SU-DHL-6 (cell line): ENCODE results near the gene RTP2.
A peak's percentile ranks its signal among the peaks of the same experiment; 100 is the strongest.

Experiments
- H2AFZ ChIP-seq: fragments of 200-600 bp; sonication (generic); 2 replicates; pipeline ENCODE4 v1.6.1; 2014; ENCODE audit warnings: low read depth, mild to moderate bottlenecking, moderate library complexity, mixed read lengths, antibody characterized with exemption, low read length; ENCODE audit not compliant: severe bottlenecking
- H3F3A ChIP-seq: fragments of 200-600 bp; shearing (Covaris generic); 2 replicates; pipeline ENCODE4 v1.6.0; 2016; ENCODE audit warnings: antibody characterized with exemption, mild to moderate bottlenecking; ENCODE audit not compliant: insufficient read depth
- H3K27ac ChIP-seq: fragments of 200-600 bp; sonication (generic); 2 replicates; pipeline ENCODE4 v1.5.1; 2016; ENCODE audit warnings: low read depth, mild to moderate bottlenecking, low read length, moderate library complexity, mixed read lengths
- H3K27me3 ChIP-seq: fragments of 200-600 bp; sonication (generic), shearing (Covaris generic); 2 replicates; pipeline ENCODE4 v1.6.0; 2014; ENCODE audit warnings: mild to moderate bottlenecking, low read length
- H3K36me3 ChIP-seq: fragments of 200-600 bp; sonication (generic); 2 replicates; pipeline ENCODE4 v1.6.1; 2014; ENCODE audit warnings: mild to moderate bottlenecking, low read length, mixed read lengths
- H3K4me2 ChIP-seq: fragments of 300-600, 200-600 bp; shearing (Covaris generic), sonication (generic); 2 replicates; pipeline ENCODE4 v1.6.0; 2014; ENCODE audit warnings: low read length, low read depth, mild to moderate bottlenecking; ENCODE audit not compliant: poor library complexity, severe bottlenecking
- H3K4me3 ChIP-seq: fragments of 200-600 bp; sonication (generic); 2 replicates; pipeline ENCODE4 v1.5.1; 2014; ENCODE audit warnings: antibody characterized with exemption, low read length, mild to moderate bottlenecking, mixed read lengths; ENCODE audit not compliant: insufficient read depth, poor library complexity, severe bottlenecking
- H3K79me2 ChIP-seq: fragments of 200-600 bp; sonication (generic); 2 replicates; pipeline ENCODE4 v1.6.1; 2014; ENCODE audit warnings: mild to moderate bottlenecking, low read length, moderate library complexity; ENCODE audit not compliant: insufficient read depth
- H3K9ac ChIP-seq: fragments of 200-600 bp; sonication (generic); 2 replicates; pipeline ENCODE4 v1.7.0; 2014; ENCODE audit warnings: mild to moderate bottlenecking, low read length
- H3K9me2 ChIP-seq: fragments of 200-600 bp; sonication (generic); replicated peaks from 2 replicates; pipeline ENCODE4 v1.6.1; 2014; ENCODE audit warnings: low read length; ENCODE audit not compliant: insufficient read depth
- H3K9me3 ChIP-seq: fragments of 200-600 bp; sonication (generic); 2 replicates; pipeline ENCODE4 v1.6.1; 2014; ENCODE audit warnings: low read length, mixed read lengths; ENCODE audit not compliant: insufficient read depth
- H4K20me1 ChIP-seq: fragments of 200-600 bp; sonication (generic); 2 replicates; pipeline ENCODE4 v1.6.1; 2014; ENCODE audit warnings: low read depth, mild to moderate bottlenecking, antibody characterized with exemption, low read length, moderate library complexity, mixed read lengths
- EZH2phosphoT487 ChIP-seq: fragments of 200-600 bp; sonication (generic), shearing (Covaris generic); conservative IDR thresholded peaks from 2 replicates; pipeline ENCODE4 v1.6.1; 2018; ENCODE audit warnings: mild to moderate bottlenecking, antibody characterized with exemption, low read length, moderate library complexity, mixed read lengths
- TF ChIP-seq, protein P1 (sequence below): fragments of 200-600 bp; sonication (generic); IDR thresholded peaks from one replicate; pipeline ENCODE4 v1.5.1; 2017; ENCODE audit warnings: antibody characterized with exemption, mild to moderate bottlenecking, low read length, moderate library complexity; ENCODE audit not compliant: insufficient read depth, poor library complexity, severe bottlenecking

Gene RTP2

DNA sequence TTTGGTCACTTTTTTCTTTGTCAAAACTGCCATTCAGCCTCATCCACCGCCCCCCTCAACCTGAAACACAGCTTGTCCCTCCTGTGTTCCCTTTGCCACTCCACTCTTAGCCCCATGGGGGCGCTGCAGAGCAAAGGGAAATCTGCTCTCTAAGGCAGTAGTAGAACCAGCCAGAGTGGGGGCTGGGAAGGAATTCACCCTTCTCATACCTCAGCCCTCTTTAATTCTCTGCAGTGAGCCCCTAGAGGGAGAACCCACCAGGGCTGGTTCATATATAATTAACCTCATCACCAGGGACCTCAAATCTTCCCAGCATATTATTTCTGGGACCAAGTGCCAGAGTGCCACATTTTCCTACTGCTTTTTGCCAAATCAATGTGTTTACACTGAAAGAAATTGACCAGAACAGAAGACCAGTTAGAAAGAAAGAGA, 45.7 kb upstream of the RTP2 start:
- peaks cover 40% of the 10 kb centered on the region for H3K79me2 ChIP-seq
- H3K9ac ChIP-seq, result peak overlapping the region; percentile 99
- peak overlapping the region; percentile 97 for H3K4me2 ChIP-seq
- no peaks in the 10 kb centered on the region for H3K9me3 ChIP-seq
- no peaks in the 10 kb centered on the region for H3K27me3 ChIP-seq
- TF ChIP-seq EZH2phosphoT487, result no peak
- TF ChIP-seq, protein P1, sequence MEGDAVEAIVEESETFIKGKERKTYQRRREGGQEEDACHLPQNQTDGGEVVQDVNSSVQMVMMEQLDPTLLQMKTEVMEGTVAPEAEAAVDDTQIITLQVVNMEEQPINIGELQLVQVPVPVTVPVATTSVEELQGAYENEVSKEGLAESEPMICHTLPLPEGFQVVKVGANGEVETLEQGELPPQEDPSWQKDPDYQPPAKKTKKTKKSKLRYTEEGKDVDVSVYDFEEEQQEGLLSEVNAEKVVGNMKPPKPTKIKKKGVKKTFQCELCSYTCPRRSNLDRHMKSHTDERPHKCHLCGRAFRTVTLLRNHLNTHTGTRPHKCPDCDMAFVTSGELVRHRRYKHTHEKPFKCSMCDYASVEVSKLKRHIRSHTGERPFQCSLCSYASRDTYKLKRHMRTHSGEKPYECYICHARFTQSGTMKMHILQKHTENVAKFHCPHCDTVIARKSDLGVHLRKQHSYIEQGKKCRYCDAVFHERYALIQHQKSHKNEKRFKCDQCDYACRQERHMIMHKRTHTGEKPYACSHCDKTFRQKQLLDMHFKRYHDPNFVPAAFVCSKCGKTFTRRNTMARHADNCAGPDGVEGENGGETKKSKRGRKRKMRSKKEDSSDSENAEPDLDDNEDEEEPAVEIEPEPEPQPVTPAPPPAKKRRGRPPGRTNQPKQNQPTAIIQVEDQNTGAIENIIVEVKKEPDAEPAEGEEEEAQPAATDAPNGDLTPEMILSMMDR, result peak; percentile 96
- H3K27ac ChIP-seq, result peak overlapping the region; percentile 92
- H4K20me1 ChIP-seq, result no peaks in the 10 kb centered on the region
- H3K36me3 ChIP-seq, result peaks cover 10% of the 10 kb centered on the region
- H3F3A ChIP-seq, result peaks cover 67% of the 10 kb centered on the region
- H3K9me2 ChIP-seq, result no peaks in the 10 kb centered on the region
- peak overlapping the region; percentile 43 for H3K4me3 ChIP-seq
- H2AFZ ChIP-seq, result no peak overlapping the region

DNA sequence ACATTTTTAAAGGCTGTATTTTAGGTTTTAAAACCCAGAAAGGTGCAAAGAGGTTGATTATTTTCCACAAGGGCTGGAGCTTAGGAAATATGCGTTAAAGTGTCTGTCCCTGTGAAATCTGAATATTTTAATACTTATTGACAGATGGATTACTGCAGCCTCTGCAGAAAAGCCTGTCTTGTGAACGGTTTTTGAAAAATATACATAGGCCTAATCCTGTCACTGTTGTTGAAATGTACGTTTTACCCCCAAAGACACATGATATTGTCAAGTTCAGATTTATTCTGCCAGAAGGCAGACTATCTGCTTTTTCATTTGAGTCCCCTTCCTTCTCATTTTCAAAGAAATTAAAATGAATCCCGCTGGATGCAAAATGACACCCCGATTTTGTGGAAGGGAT, 45.1 kb upstream of the RTP2 start:
- peak overlapping the region; percentile 92 for H3K27ac ChIP-seq

DNA sequence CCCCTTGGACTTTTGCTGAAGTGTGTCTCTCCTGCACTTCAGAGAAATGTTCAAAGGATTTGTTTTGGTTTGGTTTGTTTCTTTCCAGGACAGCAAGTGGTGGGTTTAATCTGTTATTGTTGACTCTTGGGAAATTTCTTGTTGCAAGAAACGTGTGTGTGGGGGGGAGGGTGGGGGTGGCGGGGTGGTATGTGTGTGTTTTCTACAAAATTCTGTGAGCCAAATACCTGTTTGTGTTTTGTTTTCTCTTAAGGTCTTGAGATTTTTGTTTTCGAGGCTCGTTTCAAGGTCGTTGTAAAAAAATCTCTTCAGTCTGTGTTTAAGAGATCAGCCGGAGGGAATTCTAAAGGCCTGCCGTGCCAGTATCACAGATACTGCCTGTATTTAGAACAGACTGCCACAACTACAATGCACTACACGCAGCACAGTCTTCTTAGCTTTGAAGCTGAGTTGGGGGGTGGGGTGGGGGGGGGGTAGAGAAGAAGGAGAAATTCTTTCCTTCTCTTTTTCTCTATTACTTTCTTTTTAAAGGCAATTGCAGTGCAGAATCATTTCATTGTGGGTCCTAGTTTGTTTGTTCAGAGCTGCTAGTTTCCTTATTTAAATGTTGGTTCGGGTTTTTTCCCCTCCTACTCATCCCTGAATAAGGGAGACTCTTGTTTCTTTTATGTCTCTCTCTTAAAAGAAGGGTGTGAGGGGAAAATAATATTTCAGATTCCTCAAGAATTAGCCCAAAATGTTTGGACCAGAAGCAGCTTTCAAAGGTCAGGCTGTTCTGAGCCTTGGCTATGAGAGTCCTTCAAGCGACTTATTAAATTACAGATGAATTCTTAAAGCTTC, 44.3 kb upstream of the RTP2 start:
- no peaks in the 10 kb centered on the region for H3K9me3 ChIP-seq
- peaks cover 16% of the 10 kb centered on the region for H3K36me3 ChIP-seq
- H3K27me3 ChIP-seq, result no peaks in the 10 kb centered on the region
- TF ChIP-seq EZH2phosphoT487, result no peak
- TF ChIP-seq, protein P1, result no peak
- no peaks in the 10 kb centered on the region for H3K9me2 ChIP-seq
- H3K4me3 ChIP-seq, result peak overlapping the region; percentile 99
- peak overlapping the region; percentile 92 for H3K27ac ChIP-seq
- H2AFZ ChIP-seq, result no peak overlapping the region
- peak overlapping the region; percentile 99 for H3K9ac ChIP-seq
- peaks cover 81% of the 10 kb centered on the region for H3F3A ChIP-seq
- H4K20me1 ChIP-seq, result no peaks in the 10 kb centered on the region
- peaks cover 54% of the 10 kb centered on the region for H3K79me2 ChIP-seq
- H3K4me2 ChIP-seq, result peak overlapping the region; percentile 97

More for the DNA sequence above, 45.1 kb upstream of the RTP2 start:
- Histone ChIP-seq H3K79me2 (peaks cover 45% of the 10 kb centered on the region), H3K9me3 (no peaks in the 10 kb centered on the region), H3F3A (peaks cover 72% of the 10 kb centered on the region), H3K4me3 (peak overlapping the region; percentile 43), H3K36me3 (peaks cover 16% of the 10 kb centered on the region), H2AFZ (no peak overlapping the region), H4K20me1 (no peaks in the 10 kb centered on the region), H3K27me3 (no peaks in the 10 kb centered on the region), H3K9me2 (no peaks in the 10 kb centered on the region), H3K9ac (peak overlapping the region; percentile 99), H3K4me2 (peak overlapping the region; percentile 97)
- TF ChIP-seq EZH2phosphoT487, result no peak
- TF ChIP-seq, protein P1, result no peak
